Forelimb muscle (tissue), 1 donor: ENCODE data around the gene KIAA1210. TPM values are rescaled to one million over a fixed set of nuclear protein-coding genes. Genes with fewer than 3 reads are reported as not detected.

ENCODE experiments used
- DNase-seq: peaks from one replicate; pipeline ENCODE4 v3.0.0-alpha.2; 2013; ENCODE audit warnings: low read depth
- polyA plus RNA-seq: library from polyadenylated mRNA; unstranded; fragments of 120-200 nt; gene quantifications from one replicate; pipeline ENCODE4 v1.2.1, GENCODE V29; 2013; ENCODE audit not compliant: insufficient read length

Gene KIAA1210
- polyA plus RNA-seq, result 0.24 TPM

- no peak for DNase-seq
Measured at GRCh38 chrX:119127650-119128049, at the start of gene KIAA1210. Gene KIAA1210 (minus strand): TSS chrX:119127812. CDS start chrX:119123642, 4,170 bp downstream.

- no peak for DNase-seq
Measured at GRCh38 chrX:119177278-119177677, 49.7 kb upstream of the KIAA1210 start.

GRCh38 chrX:119174900-119175299, 47.3 kb upstream of the KIAA1210 start:
- DNase-seq, result no peak

GRCh38 chrX:119168104-119168503, 40.5 kb upstream of the KIAA1210 start:
- no peak for DNase-seq

- no peak for DNase-seq
Measured at GRCh38 chrX:119158226-119158625, 30.6 kb upstream of the KIAA1210 start.

GRCh38 chrX:119156241-119156640, 28.6 kb upstream of the KIAA1210 start:
- no peak for DNase-seq

GRCh38 chrX:119155416-119156035, 27.9 kb upstream of the KIAA1210 start:
- no peak for DNase-seq

GRCh38 chrX:119151051-119151380, 23.4 kb upstream of the KIAA1210 start:
- no peak for DNase-seq

GRCh38 chrX:119150163-119151050, 22.8 kb upstream of the KIAA1210 start:
- no peak for DNase-seq

- DNase-seq, result no peak
Measured at GRCh38 chrX:119147486-119147885, 19.9 kb upstream of the KIAA1210 start.

- no peak for DNase-seq
Measured at GRCh38 chrX:119145241-119145653, 17.6 kb upstream of the KIAA1210 start.

GRCh38 chrX:119134466-119134865, 6.9 kb upstream of the KIAA1210 start:
- no peak for DNase-seq

GRCh38 chrX:119132961-119133360, 5.3 kb upstream of the KIAA1210 start:
- no peak for DNase-seq

GRCh38 chrX:119132316-119132715, 4.7 kb upstream of the KIAA1210 start:
- DNase-seq, result no peak

- DNase-seq, result no peak
Measured at GRCh38 chrX:119130911-119131310, 3.3 kb upstream of the KIAA1210 start.

GRCh38 chrX:119121341-119121740, 6.3 kb downstream of the KIAA1210 start:
- DNase-seq, result no peak

- peak; percentile 29 for DNase-seq
Measured at GRCh38 chrX:119118780-119119395, 8.7 kb downstream of the KIAA1210 start.

GRCh38 chrX:119107206-119107605, 20.4 kb downstream of the KIAA1210 start:
- DNase-seq, result no peak

- no peak for DNase-seq
Measured at GRCh38 chrX:119105826-119106225, 21.8 kb downstream of the KIAA1210 start.

GRCh38 chrX:119101168-119101567, 26.4 kb downstream of the KIAA1210 start:
- no peak for DNase-seq

GRCh38 chrX:119095936-119096335, 31.7 kb downstream of the KIAA1210 start:
- no peak for DNase-seq

- DNase-seq, result no peak
Measured at GRCh38 chrX:119094819-119095218, 32.8 kb downstream of the KIAA1210 start.
